Stimulated activated CD8-positive, alpha-beta memory T cell treated with anti-CD3 and anti-CD28 coated beads, Interleukin-2, amount 100 ng/mL, for 1 hour (primary cell): Measurements from ENCODE around the gene ENO1.
"Not testable (repeated sequence)": the region's sequence is repeated elsewhere in the genome, so short reads cannot be mapped to it uniquely, and the experiment has no call there.

ENCODE experiments used
- DNase-seq, 2 donors: peaks; one replicate each; pipeline ENCODE4 v3.0.0-alpha.2; 2020; ENCODE audit warnings: low read depth in 2 of 2

The ENO1 gene

GRCh38 chr1:8845104-8846097, 33.1 kb downstream of the ENO1 start:
- no peak for DNase-seq

- DNase-seq: no peak
These were observed 33.9 kb downstream of the ENO1 start for GRCh38 chr1:8844501-8845006.

GRCh38 chr1:8841395-8841794, 37.1 kb downstream of the ENO1 start:
- no peak for DNase-seq

- DNase-seq: no peak
These were observed 38.5 kb downstream of the ENO1 start for GRCh38 chr1:8839990-8840389.

GRCh38 chr1:8835941-8836643, 42.4 kb downstream of the ENO1 start:
- DNase-seq: no peak

- no peak for DNase-seq
These were observed 47.1 kb downstream of the ENO1 start for GRCh38 chr1:8831340-8831739.

GRCh38 chr1:8830732-8831131, 47.8 kb downstream of the ENO1 start:
- not testable (repeated sequence) for DNase-seq

- DNase-seq: no peak
These were observed 52.5 kb downstream of the ENO1 start for GRCh38 chr1:8825985-8826481.

GRCh38 chr1:8823295-8823664, 55.2 kb downstream of the ENO1 start:
- DNase-seq: no peak

- DNase-seq: no peak
These were observed 55.9 kb downstream of the ENO1 start for GRCh38 chr1:8822373-8823294.

- no peak for DNase-seq
These were observed 57.4 kb downstream of the ENO1 start for GRCh38 chr1:8821084-8821483.

- not testable (repeated sequence) for DNase-seq
These were observed 59.7 kb downstream of the ENO1 start for GRCh38 chr1:8818789-8819188.

- DNase-seq: no peak
These were observed 60.1 kb downstream of the ENO1 start for GRCh38 chr1:8818325-8818775.

- peak; percentile 93 for DNase-seq
These were observed 60.8 kb downstream of the ENO1 start, which contains the start of gene RERE for GRCh38 chr1:8817412-8818324. Gene RERE (minus strand): TSS chr1:8817640.

- DNase-seq: peak in 1 of 2 donors; percentile 3
These were observed 61.6 kb downstream of the ENO1 start for GRCh38 chr1:8816831-8817411.

- no peak for DNase-seq
These were observed 62.2 kb downstream of the ENO1 start for GRCh38 chr1:8816264-8816663.

- DNase-seq: no peak
These were observed 62.8 kb downstream of the ENO1 start for GRCh38 chr1:8815582-8816151.

- no peak for DNase-seq
These were observed 63.6 kb downstream of the ENO1 start for GRCh38 chr1:8814865-8815264.

- DNase-seq: no peak
These were observed 64.5 kb downstream of the ENO1 start for GRCh38 chr1:8813991-8814390.
